Uterus (tissue), 2 donors: ENCODE results near the gene OR10V1.

Source experiments
- CTCF ChIP-seq, 4 experiments: fragments of 200-600 bp in 2 of 4; fragments of 450-650 bp in 2 of 4; sonication (generic) in 2 of 4; IDR thresholded peaks; one replicate each; pipeline ENCODE4 v1.5.1; 2016 to 2019; ENCODE audit warnings: antibody characterized with exemption in 4 of 4, mild to moderate bottlenecking in 2 of 4, moderate library complexity in 1 of 4
- POLR2A ChIP-seq, 2 donors: fragments of 450-650 bp; IDR thresholded peaks; one replicate each; pipeline ENCODE4 v1.6.1; 2016; ENCODE audit warnings: antibody characterized with exemption in 2 of 2, mild to moderate bottlenecking in 1 of 2, moderate library complexity in 1 of 2

- TF ChIP-seq CTCF (IDR thresholded peaks at IDR 0.05) (no peak), POLR2A (IDR thresholded peaks at IDR 0.05) (no peak)
Measured at GRCh38 chr11:59671471-59671870, 42.2 kb downstream of the OR10V1 start.
